ENCODE results near the gene ATP11C.
"Not testable (repeated sequence)": the region's sequence is repeated elsewhere in the genome, so short reads cannot be mapped to it uniquely, and the experiment has no call there.

ATP11C gene

DNA sequence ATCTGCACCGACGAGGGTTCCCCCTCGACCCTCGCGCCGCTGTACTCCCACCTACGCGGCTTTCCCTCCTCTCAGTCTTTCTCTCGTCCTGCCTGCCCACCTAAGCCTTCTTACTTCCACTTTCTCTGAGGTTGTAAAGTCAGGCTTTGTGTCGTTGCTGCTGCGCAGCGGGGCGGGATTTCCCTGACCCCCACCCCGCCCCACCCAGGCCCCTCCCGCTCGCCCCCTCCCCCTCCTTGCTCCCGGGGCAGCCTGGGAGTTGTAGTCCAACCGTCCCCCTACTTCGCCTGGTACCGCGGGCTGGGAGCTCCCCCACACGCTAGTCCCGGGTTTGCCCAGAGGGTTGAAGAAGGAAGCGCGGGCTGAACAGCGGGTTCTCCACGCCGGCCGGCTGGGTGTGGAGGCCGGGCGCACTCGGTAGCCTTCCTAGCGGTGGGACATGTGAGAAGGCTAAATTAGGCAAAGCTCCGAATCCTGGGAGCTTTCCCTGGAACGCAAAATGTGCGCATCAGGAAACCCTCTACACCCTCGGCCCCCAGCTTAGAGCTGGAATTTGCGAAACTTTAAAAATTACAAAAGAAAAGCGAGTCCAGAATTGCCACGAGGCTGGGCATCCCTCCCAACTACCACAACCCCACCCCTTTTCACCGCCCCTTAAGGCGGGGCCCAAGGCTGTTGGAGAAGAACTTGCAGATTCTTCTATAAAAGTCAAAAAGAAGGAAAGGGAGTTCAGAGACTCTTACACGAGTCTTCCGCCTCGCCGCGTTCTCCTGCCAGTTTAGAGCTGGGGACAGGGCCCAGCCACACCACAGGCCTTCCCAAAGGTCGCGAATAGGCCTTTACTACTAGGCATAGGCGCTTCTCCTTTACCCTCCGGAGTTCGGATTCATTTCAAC is at the start of gene ATP11C:
TSS of gene ATP11C (minus strand) at position 153 of the 896 bp plus-strand sequence. CDS start 1,011 bp downstream, outside the sequence.
- Histone ChIP-seq H3K4me3 (ENCODE audit: low read depth in 1 of 2, low read length in 2 of 2) (peak within 1 kb of the TSS; percentile 70 to 71), H3K4me1 (ENCODE audit: control insufficient read depth in 1 of 2, insufficient read depth in 2 of 2, low read length in 2 of 2) (peaks cover 0 to 7% of the 10 kb centered on the region in 2 donors), H3K27ac (ENCODE audit: low read length) (peak within 1 kb of the TSS; percentile 92), H3K9me3 (ENCODE audit: control insufficient read depth in 1 of 2, low read length in 2 of 2) (no peaks in the 10 kb centered on the region), H3K27me3 (ENCODE audit: low read depth, low read length) (no peaks in the 10 kb centered on the region), H3K36me3 (ENCODE audit: control insufficient read depth in 1 of 2, insufficient read depth in 2 of 2, low read length in 2 of 2) (no peaks in the 10 kb centered on the region)

DNA sequence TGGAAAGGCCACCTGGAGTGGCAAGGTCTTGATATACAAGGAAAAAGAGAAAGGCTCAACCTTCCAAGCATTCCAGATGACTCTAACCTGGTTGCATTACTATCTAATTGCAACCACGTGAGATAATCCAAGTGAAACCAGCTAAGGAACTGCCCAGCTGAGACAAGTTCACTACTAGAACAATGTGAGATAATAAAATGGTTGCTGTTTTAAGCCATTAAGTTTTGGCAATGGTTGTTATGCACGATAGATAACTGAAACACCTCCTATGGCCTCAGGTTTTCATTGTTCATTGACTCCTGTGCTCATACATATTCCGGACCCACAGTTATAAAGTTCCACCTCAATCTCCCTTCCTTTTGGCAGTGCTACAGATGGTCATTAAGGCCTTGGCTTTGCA is 41.6 kb upstream of the ATP11C start:
- no peaks in the 10 kb centered on the region for H3K9me3 ChIP-seq (ENCODE audit: control insufficient read depth in 1 of 2, low read length in 2 of 2)
- H3K27ac ChIP-seq (ENCODE audit: low read length): no peak overlapping the region
- H3K4me1 ChIP-seq (ENCODE audit: control insufficient read depth in 1 of 2, insufficient read depth in 2 of 2, low read length in 2 of 2): no peaks in the 10 kb centered on the region

DNA sequence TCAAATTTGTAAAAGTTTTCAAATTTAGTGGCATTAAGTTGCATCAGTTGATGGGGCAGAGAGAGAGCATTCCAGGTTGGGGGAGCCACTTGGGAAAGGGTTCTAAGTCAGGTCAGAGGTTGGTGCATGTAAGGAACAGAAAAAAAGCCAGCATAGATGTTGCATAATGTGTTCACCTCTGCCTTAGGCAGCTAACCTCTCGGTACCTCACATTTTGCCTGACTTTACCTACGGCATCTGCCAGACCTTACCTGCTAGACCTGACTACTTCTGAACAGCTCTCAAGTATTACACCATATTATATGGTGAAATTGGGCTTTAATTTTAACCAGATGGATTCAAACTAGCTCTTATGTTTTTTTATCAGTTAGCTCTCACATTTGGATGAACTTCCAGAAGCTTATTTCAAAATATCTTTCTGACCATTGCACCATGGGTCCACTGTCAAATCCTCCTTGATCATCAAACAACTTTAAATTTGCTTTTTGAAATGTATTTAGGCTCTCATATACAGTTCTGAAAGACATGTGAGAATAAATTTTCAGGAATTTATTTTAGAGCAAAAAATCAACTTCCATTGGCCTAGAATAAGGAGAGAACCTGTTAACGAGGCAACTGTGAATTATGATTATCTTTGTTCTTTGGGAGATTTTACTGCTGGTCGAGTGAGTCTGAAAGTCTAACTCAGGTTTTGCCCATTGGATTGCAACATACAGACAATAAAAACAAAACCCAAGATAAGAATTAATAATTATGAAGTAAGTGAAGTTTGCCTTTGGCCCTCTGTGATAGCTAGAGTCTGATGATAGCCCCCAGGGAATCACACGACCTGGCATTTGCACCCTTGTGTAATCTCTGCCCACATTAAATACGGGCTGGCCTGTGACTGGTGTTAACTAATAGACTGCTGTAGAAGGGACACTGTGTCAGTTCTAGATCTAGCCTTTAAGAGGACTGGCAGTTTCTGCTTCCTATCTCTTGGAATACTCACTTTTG is 40.1 kb upstream of the ATP11C start:
- Histone ChIP-seq H3K4me1 (ENCODE audit: control insufficient read depth in 1 of 2, insufficient read depth in 2 of 2, low read length in 2 of 2) (no peaks in the 10 kb centered on the region), H3K4me3 (ENCODE audit: low read depth in 1 of 2, low read length in 2 of 2) (no peak overlapping the region), H3K27me3 (ENCODE audit: low read depth, low read length) (no peaks in the 10 kb centered on the region), H3K9me3 (ENCODE audit: control insufficient read depth in 1 of 2, low read length in 2 of 2) (no peaks in the 10 kb centered on the region), H3K27ac (ENCODE audit: low read length) (no peak overlapping the region), H3K36me3 (ENCODE audit: control insufficient read depth in 1 of 2, insufficient read depth in 2 of 2, low read length in 2 of 2) (no peaks in the 10 kb centered on the region)

More for the DNA sequence above, 41.6 kb upstream of the ATP11C start:
- Histone ChIP-seq H3K36me3 (ENCODE audit: control insufficient read depth in 1 of 2, insufficient read depth in 2 of 2, low read length in 2 of 2) (no peaks in the 10 kb centered on the region), H3K4me3 (ENCODE audit: low read depth in 1 of 2, low read length in 2 of 2) (no peak overlapping the region), H3K27me3 (ENCODE audit: low read depth, low read length) (no peaks in the 10 kb centered on the region)

DNA sequence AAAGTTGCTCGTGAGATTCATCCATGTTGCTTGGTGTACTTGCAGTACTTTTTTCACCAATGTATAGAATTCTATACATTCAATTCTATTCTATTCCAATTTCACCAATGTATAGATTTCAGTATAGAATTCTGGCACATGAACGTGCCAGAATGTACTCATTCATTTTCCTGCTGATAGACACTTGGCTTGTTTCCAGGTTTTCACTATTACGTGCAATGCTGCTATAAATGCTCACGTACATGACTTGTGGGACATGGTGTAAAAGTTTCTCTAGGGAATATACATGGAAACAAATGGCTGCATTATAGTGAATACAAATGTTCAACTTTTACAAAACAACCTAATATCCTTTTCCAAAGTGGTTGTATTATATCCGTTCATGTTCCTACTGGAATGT is 39.3 kb upstream of the ATP11C start:
- Histone ChIP-seq H3K9me3 (ENCODE audit: control insufficient read depth in 1 of 2, low read length in 2 of 2) (no peaks in the 10 kb centered on the region), H3K27ac (ENCODE audit: low read length) (no peak overlapping the region), H3K4me1 (ENCODE audit: control insufficient read depth in 1 of 2, insufficient read depth in 2 of 2, low read length in 2 of 2) (no peaks in the 10 kb centered on the region), H3K4me3 (ENCODE audit: low read depth in 1 of 2, low read length in 2 of 2) (no peak overlapping the region), H3K36me3 (ENCODE audit: control insufficient read depth in 1 of 2, insufficient read depth in 2 of 2, low read length in 2 of 2) (no peaks in the 10 kb centered on the region), H3K27me3 (ENCODE audit: low read depth, low read length) (no peaks in the 10 kb centered on the region)

DNA sequence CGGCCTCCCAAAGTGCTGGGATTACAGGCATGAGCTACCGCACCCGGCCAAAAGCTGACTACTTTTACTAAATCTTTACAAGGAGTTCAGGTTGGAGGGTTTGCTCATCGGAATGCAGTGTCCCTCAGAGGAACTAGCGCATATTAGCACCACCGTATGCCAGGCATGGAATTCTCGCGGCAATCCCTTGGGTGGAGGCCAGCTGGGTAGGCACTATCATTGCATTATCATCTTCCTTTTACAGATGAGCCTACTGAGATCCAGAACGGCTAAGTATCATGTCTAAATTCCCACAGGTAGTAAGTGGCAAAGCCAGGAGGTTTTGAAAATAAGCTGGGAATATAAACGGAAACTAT is 38.5 kb upstream of the ATP11C start:
- H3K27me3 ChIP-seq (ENCODE audit: low read depth, low read length): no peaks in the 10 kb centered on the region
- no peaks in the 10 kb centered on the region for H3K4me1 ChIP-seq (ENCODE audit: control insufficient read depth in 1 of 2, insufficient read depth in 2 of 2, low read length in 2 of 2)
- no peaks in the 10 kb centered on the region for H3K36me3 ChIP-seq (ENCODE audit: control insufficient read depth in 1 of 2, insufficient read depth in 2 of 2, low read length in 2 of 2)
- no peak overlapping the region for H3K27ac ChIP-seq (ENCODE audit: low read length)
- H3K9me3 ChIP-seq (ENCODE audit: control insufficient read depth in 1 of 2, low read length in 2 of 2): no peaks in the 10 kb centered on the region
- no peak overlapping the region for H3K4me3 ChIP-seq (ENCODE audit: low read depth in 1 of 2, low read length in 2 of 2)

DNA sequence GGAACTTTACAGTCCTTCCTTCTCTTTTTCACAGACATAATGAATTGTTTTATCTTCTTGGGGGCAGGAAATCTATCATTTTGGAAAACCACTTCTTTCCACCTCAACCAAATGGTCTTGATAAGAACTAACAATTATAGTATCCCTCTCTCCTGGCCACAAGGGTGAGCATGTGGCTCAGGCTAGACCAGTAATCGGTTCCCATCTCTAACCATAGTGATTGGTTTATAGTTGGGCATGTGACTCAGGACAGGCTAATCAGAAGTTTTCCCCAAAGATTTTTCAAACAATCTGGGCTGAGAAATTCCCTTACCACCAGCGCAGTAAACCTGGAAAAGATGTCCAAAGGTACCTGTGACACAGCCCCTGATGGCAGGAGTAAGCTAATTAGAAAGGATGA is 36.4 kb upstream of the ATP11C start:
- H3K27ac ChIP-seq (ENCODE audit: low read length): no peak overlapping the region
- no peaks in the 10 kb centered on the region for H3K9me3 ChIP-seq (ENCODE audit: control insufficient read depth in 1 of 2, low read length in 2 of 2)
- H3K4me1 ChIP-seq (ENCODE audit: control insufficient read depth in 1 of 2, insufficient read depth in 2 of 2, low read length in 2 of 2): no peaks in the 10 kb centered on the region
- H3K4me3 ChIP-seq (ENCODE audit: low read depth in 1 of 2, low read length in 2 of 2): no peak overlapping the region
- no peaks in the 10 kb centered on the region for H3K36me3 ChIP-seq (ENCODE audit: control insufficient read depth in 1 of 2, insufficient read depth in 2 of 2, low read length in 2 of 2)
- H3K27me3 ChIP-seq (ENCODE audit: low read depth, low read length): no peaks in the 10 kb centered on the region

DNA sequence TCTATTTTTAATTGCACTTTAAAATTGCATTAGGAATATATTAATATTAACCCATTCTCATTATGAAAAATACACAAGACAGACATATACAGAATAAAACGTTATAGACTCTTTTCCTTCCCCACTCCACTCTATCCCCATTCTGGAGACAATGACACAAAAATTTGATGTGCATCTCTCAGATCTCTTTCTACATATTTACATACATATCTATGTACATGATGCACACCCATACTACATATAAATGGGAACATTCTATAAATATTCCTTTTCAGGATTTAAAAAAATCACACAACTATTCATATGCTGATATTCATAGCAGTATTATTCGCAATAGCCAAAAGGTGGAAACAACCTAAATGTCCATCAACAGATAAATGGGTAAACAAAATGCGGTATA is 34.9 kb upstream of the ATP11C start:
- Histone ChIP-seq H3K9me3 (ENCODE audit: control insufficient read depth in 1 of 2, low read length in 2 of 2) (no peaks in the 10 kb centered on the region), H3K4me3 (ENCODE audit: low read depth in 1 of 2, low read length in 2 of 2) (no peak overlapping the region), H3K4me1 (ENCODE audit: control insufficient read depth in 1 of 2, insufficient read depth in 2 of 2, low read length in 2 of 2) (no peaks in the 10 kb centered on the region), H3K27me3 (ENCODE audit: low read depth, low read length) (no peaks in the 10 kb centered on the region), H3K27ac (ENCODE audit: low read length) (no peak overlapping the region), H3K36me3 (ENCODE audit: control insufficient read depth in 1 of 2, insufficient read depth in 2 of 2, low read length in 2 of 2) (no peaks in the 10 kb centered on the region)

DNA sequence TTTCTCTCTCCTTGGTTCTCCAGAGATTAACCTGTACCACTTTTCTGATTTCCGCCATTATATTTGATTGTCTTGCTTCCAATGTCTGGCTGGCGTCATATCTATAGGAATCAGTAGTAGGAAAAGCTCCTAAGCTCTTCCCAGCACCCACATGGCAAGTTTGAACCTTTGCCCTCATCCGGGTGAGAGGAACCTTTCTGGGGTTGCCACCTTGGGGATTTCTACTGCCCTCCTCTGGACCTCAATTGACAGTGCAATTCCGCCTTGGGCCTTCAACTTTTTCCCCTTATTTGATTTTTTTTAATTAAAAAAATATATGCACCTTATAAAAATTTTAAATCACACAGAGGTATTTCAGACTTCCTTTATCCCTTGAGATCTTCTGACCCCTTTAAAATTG is 34.4 kb upstream of the ATP11C start:
- H3K27ac ChIP-seq (ENCODE audit: low read length): no peak overlapping the region
- no peak overlapping the region for H3K4me3 ChIP-seq (ENCODE audit: low read depth in 1 of 2, low read length in 2 of 2)
- no peaks in the 10 kb centered on the region for H3K36me3 ChIP-seq (ENCODE audit: control insufficient read depth in 1 of 2, insufficient read depth in 2 of 2, low read length in 2 of 2)
- H3K9me3 ChIP-seq (ENCODE audit: control insufficient read depth in 1 of 2, low read length in 2 of 2): no peaks in the 10 kb centered on the region
- H3K27me3 ChIP-seq (ENCODE audit: low read depth, low read length): no peaks in the 10 kb centered on the region
- H3K4me1 ChIP-seq (ENCODE audit: control insufficient read depth in 1 of 2, insufficient read depth in 2 of 2, low read length in 2 of 2): no peaks in the 10 kb centered on the region

DNA sequence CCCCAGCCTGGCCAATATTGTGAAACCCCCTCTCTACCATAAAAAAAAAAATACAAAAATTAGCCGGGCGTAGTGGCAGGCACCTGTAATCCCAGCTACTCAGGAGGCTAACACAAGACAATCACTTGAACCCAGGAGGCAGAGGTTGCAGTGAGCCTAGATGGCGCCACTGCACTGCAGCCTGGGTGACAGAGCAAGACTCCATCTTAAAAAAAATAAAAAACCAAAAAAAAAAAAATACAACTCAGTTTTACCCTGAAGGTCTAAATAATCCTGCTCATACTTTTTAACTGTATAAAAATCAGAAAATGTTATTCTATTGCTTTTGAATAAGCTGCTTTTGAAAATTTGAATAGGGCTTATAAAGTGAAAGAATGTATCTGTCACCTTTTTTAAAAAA is 33.3 kb upstream of the ATP11C start:
- H3K4me3 ChIP-seq (ENCODE audit: low read depth in 1 of 2, low read length in 2 of 2); H3K4me1 ChIP-seq (ENCODE audit: control insufficient read depth in 1 of 2, insufficient read depth in 2 of 2, low read length in 2 of 2); H3K9me3 ChIP-seq (ENCODE audit: control insufficient read depth in 1 of 2, low read length in 2 of 2); H3K36me3 ChIP-seq (ENCODE audit: control insufficient read depth in 1 of 2, insufficient read depth in 2 of 2, low read length in 2 of 2); H3K27ac ChIP-seq (ENCODE audit: low read length); H3K27me3 ChIP-seq (ENCODE audit: low read depth, low read length): not testable (repeated sequence)

DNA sequence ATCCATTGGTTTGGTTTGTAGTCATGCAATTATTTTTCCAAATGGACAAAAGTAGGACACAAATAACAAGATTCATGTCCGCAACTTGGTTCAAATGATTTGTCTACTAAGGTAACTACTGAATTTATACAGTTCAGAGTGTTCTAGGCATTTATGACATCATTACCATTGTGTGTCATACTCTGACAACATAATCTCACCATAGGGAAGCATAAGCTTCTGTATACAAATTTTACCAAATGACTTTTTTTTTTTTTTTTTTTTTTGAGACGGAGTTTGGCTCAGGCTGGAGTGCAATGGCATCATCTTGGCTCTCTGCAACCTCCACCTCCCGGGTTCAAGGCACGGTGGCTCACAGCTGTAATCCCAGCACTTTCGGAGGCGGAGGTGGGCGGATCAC is 32.6 kb upstream of the ATP11C start, which contains the start of gene CXorf66:
TSS of gene CXorf66 (minus strand) at position 101 of the 400 bp plus-strand sequence. CDS start at position 76, 25 bp downstream.
- H3K4me3 ChIP-seq (ENCODE audit: low read depth in 1 of 2, low read length in 2 of 2): no peak within 1 kb of the TSS
- no peak within 1 kb of the TSS for H3K27ac ChIP-seq (ENCODE audit: low read length)
- no peaks in the 10 kb centered on the region for H3K9me3 ChIP-seq (ENCODE audit: control insufficient read depth in 1 of 2, low read length in 2 of 2)
- no peaks in the 10 kb centered on the region for H3K4me1 ChIP-seq (ENCODE audit: control insufficient read depth in 1 of 2, insufficient read depth in 2 of 2, low read length in 2 of 2)
- H3K36me3 ChIP-seq (ENCODE audit: control insufficient read depth in 1 of 2, insufficient read depth in 2 of 2, low read length in 2 of 2): no peaks in the 10 kb centered on the region
- no peaks in the 10 kb centered on the region for H3K27me3 ChIP-seq (ENCODE audit: low read depth, low read length)

DNA sequence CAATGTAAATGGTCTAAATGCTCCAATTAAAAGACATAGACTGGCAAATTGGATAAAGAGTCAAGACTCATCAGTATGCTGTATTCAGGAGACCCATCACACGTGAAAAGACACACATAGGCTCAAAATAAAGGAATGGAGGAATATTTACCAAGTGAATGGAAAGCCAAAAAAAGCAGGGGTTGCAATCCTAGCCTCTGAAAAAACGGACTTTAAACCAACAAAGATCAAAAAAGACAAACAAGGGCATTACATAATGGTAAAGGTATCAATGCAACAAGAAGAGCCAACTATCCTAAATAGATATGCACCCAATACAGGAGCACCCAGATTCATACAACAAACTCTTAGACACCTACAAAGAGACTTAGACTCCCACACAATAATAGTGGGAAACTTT is 28.2 kb upstream of the ATP11C start:
- not testable (repeated sequence) for H3K4me1 ChIP-seq (ENCODE audit: control insufficient read depth in 1 of 2, insufficient read depth in 2 of 2, low read length in 2 of 2); H3K9me3 ChIP-seq (ENCODE audit: control insufficient read depth in 1 of 2, low read length in 2 of 2); H3K4me3 ChIP-seq (ENCODE audit: low read depth in 1 of 2, low read length in 2 of 2); H3K36me3 ChIP-seq (ENCODE audit: control insufficient read depth in 1 of 2, insufficient read depth in 2 of 2, low read length in 2 of 2); H3K27me3 ChIP-seq (ENCODE audit: low read depth, low read length); H3K27ac ChIP-seq (ENCODE audit: low read length)
